ENCODE data around the gene TPCN1.

DNA sequence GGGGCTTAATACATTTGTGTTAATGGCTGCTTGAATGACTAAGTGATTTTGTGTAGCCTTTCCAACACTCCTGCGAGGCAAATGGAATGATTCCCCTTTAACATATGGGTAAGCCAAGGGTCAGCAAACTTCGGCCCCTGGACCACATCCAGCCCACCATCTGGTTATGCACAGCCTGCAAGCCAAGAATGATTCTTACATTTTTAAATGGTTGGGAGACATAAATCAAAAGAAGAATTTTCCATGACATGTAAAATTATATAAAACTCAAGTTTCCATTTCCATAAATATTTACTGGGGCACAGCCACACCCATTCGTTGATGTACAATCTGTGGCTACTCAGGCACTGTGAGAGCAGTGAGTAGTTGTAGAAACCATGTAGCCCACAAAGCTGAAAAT is 104.7 kb downstream of the TPCN1 start:
- TF ChIP-seq EP300 (IDR thresholded peaks at IDR 0.05) = no peak
- TF ChIP-seq, protein P1, sequence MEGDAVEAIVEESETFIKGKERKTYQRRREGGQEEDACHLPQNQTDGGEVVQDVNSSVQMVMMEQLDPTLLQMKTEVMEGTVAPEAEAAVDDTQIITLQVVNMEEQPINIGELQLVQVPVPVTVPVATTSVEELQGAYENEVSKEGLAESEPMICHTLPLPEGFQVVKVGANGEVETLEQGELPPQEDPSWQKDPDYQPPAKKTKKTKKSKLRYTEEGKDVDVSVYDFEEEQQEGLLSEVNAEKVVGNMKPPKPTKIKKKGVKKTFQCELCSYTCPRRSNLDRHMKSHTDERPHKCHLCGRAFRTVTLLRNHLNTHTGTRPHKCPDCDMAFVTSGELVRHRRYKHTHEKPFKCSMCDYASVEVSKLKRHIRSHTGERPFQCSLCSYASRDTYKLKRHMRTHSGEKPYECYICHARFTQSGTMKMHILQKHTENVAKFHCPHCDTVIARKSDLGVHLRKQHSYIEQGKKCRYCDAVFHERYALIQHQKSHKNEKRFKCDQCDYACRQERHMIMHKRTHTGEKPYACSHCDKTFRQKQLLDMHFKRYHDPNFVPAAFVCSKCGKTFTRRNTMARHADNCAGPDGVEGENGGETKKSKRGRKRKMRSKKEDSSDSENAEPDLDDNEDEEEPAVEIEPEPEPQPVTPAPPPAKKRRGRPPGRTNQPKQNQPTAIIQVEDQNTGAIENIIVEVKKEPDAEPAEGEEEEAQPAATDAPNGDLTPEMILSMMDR (IDR thresholded peaks at IDR 0.05) = no peak
- TF ChIP-seq POLR2A (IDR thresholded peaks at IDR 0.05) = no peak

Measured in ovary (tissue), 3 donors.